HG02571 (cell line): ENCODE measurements around the gene TAS1R2.
"Not testable (repeated sequence)": the region's sequence is repeated elsewhere in the genome, so short reads cannot be mapped to it uniquely, and the experiment has no call there.

ENCODE experiments used
- ATAC-seq: cut with Tn5 transposase; IDR thresholded peaks from one replicate; pipeline ENCODE4 v1.9.1; 2021; ENCODE audit warnings: mild to moderate bottlenecking, moderate library complexity; ENCODE audit not compliant: unreplicated experiment

The TAS1R2 gene

GRCh38 chr1:18884419-18884717 lies 24.9 kb upstream of the TAS1R2 start:
- ATAC-seq: no peak

- ATAC-seq: no peak
Measured at GRCh38 chr1:18883636-18884418, 24.4 kb upstream of the TAS1R2 start.

GRCh38 chr1:18883079-18883478 lies 23.6 kb upstream of the TAS1R2 start:
- no peak for ATAC-seq

GRCh38 chr1:18882486-18882885 lies 23.0 kb upstream of the TAS1R2 start:
- ATAC-seq: no peak

- ATAC-seq: no peak
Measured at GRCh38 chr1:18881642-18882431, 22.4 kb upstream of the TAS1R2 start.

GRCh38 chr1:18881164-18881563 lies 21.7 kb upstream of the TAS1R2 start:
- ATAC-seq: no peak

GRCh38 chr1:18880585-18880984 lies 21.1 kb upstream of the TAS1R2 start:
- no peak for ATAC-seq

- ATAC-seq: no peak
Measured at GRCh38 chr1:18879791-18880309, 20.4 kb upstream of the TAS1R2 start.

- ATAC-seq: no peak
Measured at GRCh38 chr1:18879215-18879790, 19.8 kb upstream of the TAS1R2 start.

GRCh38 chr1:18878538-18879214 lies 19.2 kb upstream of the TAS1R2 start:
- no peak for ATAC-seq

GRCh38 chr1:18877282-18877681 lies 17.8 kb upstream of the TAS1R2 start:
- no peak for ATAC-seq

GRCh38 chr1:18876210-18876609 lies 16.8 kb upstream of the TAS1R2 start:
- no peak for ATAC-seq

- ATAC-seq: no peak
Measured at GRCh38 chr1:18875796-18876128, 16.3 kb upstream of the TAS1R2 start.

GRCh38 chr1:18875107-18875795 lies 15.8 kb upstream of the TAS1R2 start:
- ATAC-seq: no peak

- ATAC-seq: no peak
Measured at GRCh38 chr1:18874600-18874999, 15.1 kb upstream of the TAS1R2 start.

GRCh38 chr1:18874036-18874435 lies 14.6 kb upstream of the TAS1R2 start:
- ATAC-seq: no peak

GRCh38 chr1:18872071-18872611 lies 12.7 kb upstream of the TAS1R2 start:
- ATAC-seq: no peak

GRCh38 chr1:18871401-18872070 lies 12.1 kb upstream of the TAS1R2 start:
- ATAC-seq: no peak

GRCh38 chr1:18870957-18871356 lies 11.5 kb upstream of the TAS1R2 start:
- ATAC-seq: no peak

GRCh38 chr1:18870595-18870865 lies 11.1 kb upstream of the TAS1R2 start:
- ATAC-seq: not testable (repeated sequence)
